Thyroid gland (tissue), 4 donors: ENCODE measurements around the gene ATL1.
"Not testable (repeated sequence)": the region's sequence is repeated elsewhere in the genome, so short reads cannot be mapped to it uniquely, and the experiment has no call there.

Experiments used
- CTCF ChIP-seq, 6 experiments: fragments of 200-600 bp in 3 of 6; fragments of 450-650 bp in 3 of 6; sonication (generic) in 3 of 6; IDR thresholded peaks; one replicate each; pipeline ENCODE4 v1.5.1; 2016 to 2019; ENCODE audit warnings: antibody characterized with exemption in 6 of 6, mild to moderate bottlenecking in 2 of 6, inconsistent platforms in 1 of 6, moderate library complexity in 1 of 6
- POLR2A ChIP-seq, 2 donors: fragments of 450-650 bp; IDR thresholded peaks; one replicate each; pipeline ENCODE4 v1.6.1; 2017; ENCODE audit warnings: antibody characterized with exemption in 2 of 2, mild to moderate bottlenecking in 2 of 2, moderate library complexity in 1 of 2

DNA sequence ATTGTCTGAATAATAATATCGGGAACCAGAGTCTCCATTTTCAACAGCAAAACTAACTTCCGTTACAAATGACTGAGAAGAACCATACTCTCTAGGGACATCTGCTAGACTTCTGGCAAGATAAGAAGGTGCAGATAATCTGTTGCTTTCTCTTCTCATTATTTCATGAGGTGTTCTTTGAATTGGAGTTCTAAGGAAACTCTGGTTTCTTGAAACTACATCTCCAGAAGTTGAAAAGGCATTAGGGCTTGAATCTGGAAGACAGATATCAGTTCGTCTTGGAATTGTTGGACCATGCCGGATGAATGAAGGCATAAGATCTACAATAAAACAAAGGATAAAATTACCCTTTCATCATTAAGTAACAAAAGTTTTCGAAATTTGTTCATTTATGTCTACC lies 105.4 kb downstream of the ATL1 start:
- not testable (repeated sequence) for TF ChIP-seq POLR2A, CTCF (IDR thresholded peaks at IDR 0.05)
